RWPE2 (cell line): ENCODE measurements around the gene SH3BP4.

Experiments used
- ATAC-seq: fragments of 200-7000 bp; cut with Tn5 transposase; 3 replicates; pipeline ENCODE4 v1.9.1; 2021; ENCODE audit warnings: low read depth
- DNase-seq: peaks from one replicate; pipeline ENCODE4 v3.0.0-alpha.2; 2020; ENCODE audit warnings: low spot score
- H3K27ac ChIP-seq: fragments of 450-650 bp; 2 replicates; pipeline ENCODE4 v1.5.1; 2017; ENCODE audit warnings: mild to moderate bottlenecking; ENCODE audit not compliant: poor library complexity, severe bottlenecking
- H3K27me3 ChIP-seq: fragments of 250-450 bp; sonication (Bioruptor Pico); 2 replicates; pipeline ENCODE4 v1.5.1; 2021; ENCODE audit warnings: mild to moderate bottlenecking, moderate library complexity; ENCODE audit not compliant: insufficient read depth, poor library complexity, severe bottlenecking
- H3K36me3 ChIP-seq: fragments of 250-450 bp; sonication (Bioruptor Pico); 2 replicates; pipeline ENCODE4 v1.5.1; 2020; ENCODE audit warnings: low read depth, mild to moderate bottlenecking, moderate library complexity
- H3K4me1 ChIP-seq: fragments of 250-450 bp; sonication (Bioruptor Pico); 2 replicates; pipeline ENCODE4 v1.5.1; 2021; ENCODE audit warnings: mild to moderate bottlenecking, moderate library complexity; ENCODE audit not compliant: insufficient read depth, poor library complexity, severe bottlenecking
- H3K4me3 ChIP-seq: fragments of 250-450 bp; sonication (Bioruptor Pico); 2 replicates; pipeline ENCODE4 v1.5.1; 2021; ENCODE audit warnings: mild to moderate bottlenecking, moderate library complexity; ENCODE audit not compliant: severe bottlenecking
- H3K9me3 ChIP-seq: fragments of 250-450 bp; sonication (Bioruptor Pico); 2 replicates; pipeline ENCODE4 v1.5.1; 2021; ENCODE audit warnings: mild to moderate bottlenecking, moderate library complexity; ENCODE audit not compliant: severe bottlenecking
- TF ChIP-seq, protein P1 (sequence below): fragments of 450-650 bp; IDR thresholded peaks from one replicate; pipeline ENCODE4 v1.5.1; 2017; ENCODE audit warnings: mild to moderate bottlenecking, moderate library complexity; ENCODE audit not compliant: poor library complexity, severe bottlenecking

Gene SH3BP4

DNA sequence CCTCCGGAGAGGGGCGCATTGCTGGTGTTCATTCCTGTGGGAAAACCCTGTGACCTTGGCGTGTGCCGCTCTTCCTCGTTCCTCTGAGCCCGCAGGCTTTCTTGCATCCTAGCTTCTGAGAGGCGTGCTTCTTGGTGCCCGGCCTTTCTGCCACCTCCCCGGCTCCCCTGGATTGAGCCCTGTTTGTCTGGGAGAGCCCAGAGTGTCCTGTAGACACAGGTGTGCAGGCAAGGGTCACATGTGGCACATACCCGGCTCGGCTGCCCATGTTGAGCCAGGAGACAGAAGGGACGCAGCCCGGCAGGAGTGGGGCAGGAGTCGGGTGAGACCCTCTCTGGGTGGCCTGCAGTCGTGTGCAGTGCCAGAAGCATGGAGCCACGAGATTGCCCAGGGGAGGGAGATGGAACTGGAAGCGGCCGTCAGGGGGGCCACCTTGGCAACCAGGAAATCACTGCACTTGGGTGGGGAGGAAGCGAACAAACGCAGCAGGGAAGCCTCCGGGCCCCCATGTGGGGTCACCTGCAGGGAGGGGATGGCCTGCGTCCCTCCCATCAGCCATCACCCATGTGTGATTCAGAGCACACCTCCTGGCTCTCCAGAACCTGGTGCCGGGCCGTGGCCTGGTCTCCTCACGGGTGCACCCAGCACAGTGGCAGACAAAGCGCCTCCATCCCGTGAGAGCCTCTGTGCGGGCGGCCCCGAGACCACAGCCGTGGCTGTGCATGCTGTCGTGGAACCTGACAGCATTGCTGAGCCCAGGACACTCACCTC lies 92.9 kb downstream of the SH3BP4 start:
- H3K27me3 ChIP-seq: no peaks in the 10 kb centered on the region
- DNase-seq (no peak), ATAC-seq (no peak)
- H3K4me1 ChIP-seq: no peaks in the 10 kb centered on the region
- H3K27ac ChIP-seq: no peak overlapping the region
- H3K36me3 ChIP-seq: peaks cover 74% of the 10 kb centered on the region
- TF ChIP-seq, protein P1, sequence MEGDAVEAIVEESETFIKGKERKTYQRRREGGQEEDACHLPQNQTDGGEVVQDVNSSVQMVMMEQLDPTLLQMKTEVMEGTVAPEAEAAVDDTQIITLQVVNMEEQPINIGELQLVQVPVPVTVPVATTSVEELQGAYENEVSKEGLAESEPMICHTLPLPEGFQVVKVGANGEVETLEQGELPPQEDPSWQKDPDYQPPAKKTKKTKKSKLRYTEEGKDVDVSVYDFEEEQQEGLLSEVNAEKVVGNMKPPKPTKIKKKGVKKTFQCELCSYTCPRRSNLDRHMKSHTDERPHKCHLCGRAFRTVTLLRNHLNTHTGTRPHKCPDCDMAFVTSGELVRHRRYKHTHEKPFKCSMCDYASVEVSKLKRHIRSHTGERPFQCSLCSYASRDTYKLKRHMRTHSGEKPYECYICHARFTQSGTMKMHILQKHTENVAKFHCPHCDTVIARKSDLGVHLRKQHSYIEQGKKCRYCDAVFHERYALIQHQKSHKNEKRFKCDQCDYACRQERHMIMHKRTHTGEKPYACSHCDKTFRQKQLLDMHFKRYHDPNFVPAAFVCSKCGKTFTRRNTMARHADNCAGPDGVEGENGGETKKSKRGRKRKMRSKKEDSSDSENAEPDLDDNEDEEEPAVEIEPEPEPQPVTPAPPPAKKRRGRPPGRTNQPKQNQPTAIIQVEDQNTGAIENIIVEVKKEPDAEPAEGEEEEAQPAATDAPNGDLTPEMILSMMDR: no peak
- H3K4me3 ChIP-seq: no peak overlapping the region
- no peaks in the 10 kb centered on the region for H3K9me3 ChIP-seq

DNA sequence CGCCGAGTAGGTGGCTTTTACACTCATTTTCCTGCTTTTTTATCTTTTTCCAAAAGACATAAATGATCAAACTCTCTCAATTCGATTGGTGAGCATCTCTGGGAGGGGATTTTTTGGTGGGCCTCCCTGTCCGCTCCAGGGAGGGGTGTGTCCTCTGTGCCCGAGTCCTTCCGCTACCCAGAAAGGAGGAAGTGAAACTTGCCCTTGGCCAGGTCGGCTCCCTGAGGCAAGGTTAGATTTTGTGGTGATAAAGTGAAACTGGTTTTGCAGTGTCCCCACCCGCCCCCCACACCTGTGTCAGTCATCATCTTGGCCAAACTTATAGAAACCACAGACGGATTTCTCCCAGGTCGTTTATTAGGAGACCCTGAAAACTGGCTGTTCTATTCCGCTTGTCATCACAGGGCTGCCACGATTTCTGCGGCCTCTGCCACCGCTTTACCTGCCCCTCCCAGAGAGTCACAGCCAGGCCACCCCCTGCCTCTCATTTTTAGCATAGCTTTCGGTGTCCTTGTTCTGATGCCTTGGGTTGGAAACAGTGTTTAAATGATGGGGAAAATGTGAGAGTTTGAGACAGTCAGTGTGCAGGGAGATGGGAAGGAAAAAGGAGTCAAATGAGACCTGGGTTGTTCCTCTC lies 93.6 kb downstream of the SH3BP4 start:
- Histone ChIP-seq H3K36me3 (peaks cover 66% of the 10 kb centered on the region), H3K27ac (no peak overlapping the region), H3K27me3 (no peaks in the 10 kb centered on the region), H3K9me3 (no peaks in the 10 kb centered on the region), H3K4me3 (no peak overlapping the region), H3K4me1 (peaks cover 3% of the 10 kb centered on the region)
- TF ChIP-seq, protein P1: no peak
- no peak for ATAC-seq
- no peak for DNase-seq

DNA sequence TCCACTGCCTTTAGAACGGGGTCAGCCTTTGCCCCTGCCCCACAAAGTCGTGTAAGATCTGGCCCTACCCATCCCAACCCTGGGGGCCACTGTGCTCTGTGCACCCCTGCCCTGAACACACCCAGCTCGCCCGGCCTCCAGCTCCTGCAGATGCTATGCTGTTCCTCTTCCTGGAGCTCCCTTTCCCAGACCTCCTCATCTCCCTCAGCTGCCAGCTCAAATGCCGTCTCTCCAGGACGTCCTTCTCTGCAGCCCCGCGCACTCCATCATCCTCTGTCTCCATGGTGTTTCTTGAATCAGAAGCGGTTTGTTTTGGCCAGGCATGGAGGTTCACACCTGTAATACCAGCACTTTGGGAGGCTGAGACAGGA lies 94.1 kb downstream of the SH3BP4 start:
- Histone ChIP-seq H3K4me1 (peaks cover 8% of the 10 kb centered on the region), H3K9me3 (no peaks in the 10 kb centered on the region), H3K27me3 (no peaks in the 10 kb centered on the region), H3K27ac (no peak overlapping the region), H3K4me3 (no peak overlapping the region), H3K36me3 (peaks cover 61% of the 10 kb centered on the region)
- ATAC-seq (no peak), DNase-seq (no peak)
- TF ChIP-seq, protein P1: no peak

DNA sequence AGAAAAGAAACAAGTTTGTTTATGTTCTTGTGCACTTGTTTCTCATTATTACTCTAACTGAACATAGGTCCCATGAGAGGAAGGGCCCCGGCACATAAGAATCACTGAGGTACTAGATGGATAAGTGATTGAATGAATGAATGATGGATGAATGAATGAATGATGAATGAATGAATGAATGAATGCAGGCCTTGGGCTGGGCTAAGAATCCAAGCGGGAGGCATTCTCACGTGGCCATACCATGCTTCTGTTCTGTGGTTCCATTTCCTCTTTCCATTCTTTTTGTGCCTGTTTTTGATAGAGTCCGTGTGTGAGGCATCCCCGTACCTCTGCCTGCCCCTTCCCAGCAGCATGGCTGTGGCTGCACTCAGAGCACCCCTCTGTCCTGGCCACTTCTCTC lies 94.8 kb downstream of the SH3BP4 start:
- no peak for ATAC-seq
- Histone ChIP-seq H3K4me3 (no peak overlapping the region), H3K9me3 (no peaks in the 10 kb centered on the region), H3K4me1 (peaks cover 11% of the 10 kb centered on the region), H3K36me3 (peaks cover 57% of the 10 kb centered on the region), H3K27me3 (no peaks in the 10 kb centered on the region), H3K27ac (no peak overlapping the region)
- no peak for DNase-seq
- TF ChIP-seq, protein P1: no peak
